ELR (cell line): ENCODE data around the gene FSIP1.

Experiments
- DNase-seq: peaks from one replicate; pipeline ENCODE4 v3.0.0-alpha.2; 2015; ENCODE audit warnings: low read depth

Gene FSIP1

DNA sequence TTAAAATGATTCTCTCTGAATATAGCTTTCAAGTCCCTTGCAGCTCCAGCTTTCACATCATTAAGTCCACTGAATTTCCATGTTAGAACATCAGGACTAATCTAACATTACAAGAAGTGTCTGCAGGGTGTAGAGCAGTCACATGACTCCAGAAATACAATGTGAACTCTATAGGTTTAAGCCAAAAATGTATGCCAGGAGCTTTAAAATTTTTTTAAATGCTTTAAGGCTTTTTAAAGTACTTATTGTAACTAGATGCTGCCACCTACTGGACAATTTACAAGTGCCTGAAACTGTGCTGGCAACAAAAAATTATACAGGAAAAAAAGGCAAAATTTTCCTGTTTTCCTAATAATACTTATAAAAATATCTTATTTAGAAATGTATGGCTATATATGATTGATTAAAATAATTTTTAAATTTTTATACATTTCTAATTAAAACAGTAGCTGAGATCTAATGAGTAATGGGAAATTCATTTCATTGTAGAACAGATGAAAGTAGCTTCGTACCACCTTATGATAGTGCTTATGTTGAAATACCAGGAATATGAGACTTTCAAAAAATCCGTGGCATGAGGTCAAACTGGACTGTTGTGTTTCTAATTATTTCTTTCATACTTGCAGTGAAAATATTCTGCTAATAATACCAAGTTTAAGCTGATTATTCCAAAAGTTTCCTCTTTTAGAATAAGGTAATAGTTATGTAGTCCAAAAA is 25.7 kb downstream of the FSIP1 start:
- DNase-seq: peak; percentile 83

DNA sequence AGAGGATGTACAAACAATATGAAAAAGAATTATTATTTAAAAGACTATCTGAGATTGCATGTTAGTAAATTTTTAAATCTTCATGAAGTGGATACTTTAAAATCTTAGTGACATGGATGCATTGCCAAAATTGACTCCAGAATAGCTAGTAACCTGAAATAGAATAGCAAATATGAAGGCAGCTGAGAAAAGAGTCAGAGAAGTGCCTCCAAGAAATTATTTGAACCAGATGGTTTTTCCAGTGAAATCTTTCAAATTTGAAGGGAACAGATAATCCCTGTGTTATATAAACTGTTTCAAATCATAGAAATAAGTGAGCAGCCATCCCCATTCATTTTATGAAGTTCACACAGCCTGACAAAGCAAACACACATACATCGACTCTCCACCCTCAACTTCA is 29.6 kb downstream of the FSIP1 start:
- DNase-seq: no peak

DNA sequence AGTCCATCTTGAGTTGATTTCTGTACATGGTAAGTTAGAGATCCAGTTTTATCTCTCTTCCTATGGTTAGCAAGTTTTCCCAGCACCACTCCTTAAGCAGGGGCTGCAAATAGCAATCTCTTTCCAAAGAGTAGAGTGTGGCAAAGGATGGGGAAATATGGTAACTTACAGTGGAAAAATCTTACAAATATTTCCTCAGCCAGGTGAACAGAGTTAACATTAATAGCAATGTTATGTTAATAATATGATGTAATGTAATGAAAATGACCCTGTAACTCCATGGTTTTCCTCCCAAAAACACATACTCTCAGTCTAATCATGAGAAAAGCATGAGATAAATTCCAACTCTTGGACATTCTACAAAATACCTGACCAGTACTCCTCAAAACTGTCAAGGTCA is 30.4 kb downstream of the FSIP1 start:
- DNase-seq: no peak

DNA sequence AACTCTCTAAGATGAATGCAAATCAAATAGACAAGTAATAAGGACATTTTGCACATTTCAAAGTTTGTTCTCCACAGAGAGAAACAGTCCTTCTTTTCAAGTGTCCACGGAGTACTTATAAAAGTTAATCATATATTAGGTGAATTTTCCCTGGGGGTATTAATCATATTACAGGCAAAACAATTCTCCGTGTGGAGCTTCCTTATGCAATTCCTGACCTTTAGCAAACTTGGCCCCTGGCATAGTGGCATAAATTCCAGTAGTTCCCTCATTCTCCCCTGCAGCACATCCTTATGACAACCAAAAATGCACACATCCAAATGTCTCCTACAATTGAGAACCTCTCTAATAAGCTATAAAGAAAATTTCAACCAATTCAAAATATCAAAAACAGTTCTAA is 34.4 kb downstream of the FSIP1 start:
- peak; percentile 25 for DNase-seq

DNA sequence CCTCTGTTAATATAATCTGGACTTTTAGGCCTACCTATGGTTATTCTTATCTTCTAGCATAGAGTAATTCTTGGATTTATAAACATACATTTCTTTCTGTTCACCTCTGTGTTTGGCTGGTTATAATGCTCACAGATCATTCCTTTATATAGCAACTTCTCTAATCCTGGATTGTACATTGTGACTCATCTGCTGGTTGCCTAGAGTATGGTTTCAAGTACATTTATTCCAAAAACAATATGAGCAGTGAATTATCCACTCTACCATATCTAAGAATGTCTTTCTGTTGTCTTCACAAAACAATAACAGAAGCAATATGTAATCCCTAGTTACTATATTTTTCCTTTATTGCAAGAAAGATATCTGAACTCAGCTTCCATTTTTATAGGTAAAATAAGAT is 35.3 kb downstream of the FSIP1 start:
- DNase-seq: peak; percentile 43

DNA sequence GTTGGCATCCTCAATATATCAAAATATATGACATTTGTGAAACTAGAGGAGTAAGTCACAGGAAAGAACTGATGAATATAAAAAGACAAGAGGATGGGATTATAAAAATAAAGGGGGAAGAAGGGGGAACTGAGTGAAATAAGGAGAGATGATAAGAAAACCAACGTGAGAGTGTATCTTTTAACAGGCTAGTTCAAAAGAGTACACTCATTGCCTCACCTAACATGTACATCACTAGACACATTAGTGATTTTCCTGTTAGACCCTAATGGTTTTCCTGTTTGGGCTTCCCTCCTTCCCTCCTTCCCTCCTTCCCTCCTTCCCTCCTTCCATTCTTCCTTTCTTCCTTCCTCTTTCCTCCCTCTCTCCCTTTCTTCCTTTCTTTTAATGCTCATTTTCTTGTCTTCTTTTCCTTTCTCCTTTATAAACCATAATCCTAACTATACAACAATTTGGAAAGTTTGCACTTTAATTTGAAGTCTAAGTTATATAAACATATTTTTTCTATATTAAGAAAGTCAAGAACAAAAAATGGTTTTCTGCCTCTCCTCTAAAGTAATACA is 35.8 kb downstream of the FSIP1 start:
- DNase-seq: no peak

DNA sequence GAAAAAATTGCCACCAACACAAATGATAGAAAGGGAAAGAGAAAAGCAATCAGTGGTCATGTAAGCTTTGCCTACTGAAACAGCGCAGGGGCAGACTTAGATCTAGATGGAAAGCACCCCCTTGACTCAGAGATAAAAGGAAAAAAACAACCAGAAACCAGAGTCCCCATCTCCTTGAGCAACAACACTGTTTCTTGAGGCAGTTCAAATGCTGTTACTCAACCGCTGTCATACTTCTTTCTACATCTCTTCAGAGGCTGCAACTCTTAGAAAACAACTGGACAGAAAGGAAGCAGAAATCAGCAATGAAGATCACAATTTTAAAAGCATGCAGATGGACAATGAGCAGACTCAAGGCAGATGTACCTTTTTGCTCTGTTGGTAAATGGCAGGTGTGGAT is 36.5 kb downstream of the FSIP1 start:
- DNase-seq: no peak

DNA sequence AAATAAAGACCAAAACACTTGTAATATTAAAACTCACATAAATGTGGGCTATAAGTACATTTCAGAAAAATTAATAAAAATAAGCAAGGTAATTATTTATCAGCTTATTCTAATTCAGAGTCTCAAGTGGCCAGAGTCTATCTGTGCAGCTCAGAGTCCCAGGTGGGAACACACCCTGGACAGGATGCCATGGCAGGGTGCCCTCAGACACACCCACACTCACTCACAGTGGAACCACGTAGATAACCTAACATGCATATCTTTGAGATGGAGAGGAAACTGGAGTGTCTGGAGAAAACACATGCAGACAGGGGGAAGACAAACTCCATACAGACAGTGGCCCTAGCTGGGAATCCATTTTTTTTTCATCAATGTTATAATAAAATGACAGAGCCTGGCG is 37.2 kb downstream of the FSIP1 start:
- DNase-seq: no peak

DNA sequence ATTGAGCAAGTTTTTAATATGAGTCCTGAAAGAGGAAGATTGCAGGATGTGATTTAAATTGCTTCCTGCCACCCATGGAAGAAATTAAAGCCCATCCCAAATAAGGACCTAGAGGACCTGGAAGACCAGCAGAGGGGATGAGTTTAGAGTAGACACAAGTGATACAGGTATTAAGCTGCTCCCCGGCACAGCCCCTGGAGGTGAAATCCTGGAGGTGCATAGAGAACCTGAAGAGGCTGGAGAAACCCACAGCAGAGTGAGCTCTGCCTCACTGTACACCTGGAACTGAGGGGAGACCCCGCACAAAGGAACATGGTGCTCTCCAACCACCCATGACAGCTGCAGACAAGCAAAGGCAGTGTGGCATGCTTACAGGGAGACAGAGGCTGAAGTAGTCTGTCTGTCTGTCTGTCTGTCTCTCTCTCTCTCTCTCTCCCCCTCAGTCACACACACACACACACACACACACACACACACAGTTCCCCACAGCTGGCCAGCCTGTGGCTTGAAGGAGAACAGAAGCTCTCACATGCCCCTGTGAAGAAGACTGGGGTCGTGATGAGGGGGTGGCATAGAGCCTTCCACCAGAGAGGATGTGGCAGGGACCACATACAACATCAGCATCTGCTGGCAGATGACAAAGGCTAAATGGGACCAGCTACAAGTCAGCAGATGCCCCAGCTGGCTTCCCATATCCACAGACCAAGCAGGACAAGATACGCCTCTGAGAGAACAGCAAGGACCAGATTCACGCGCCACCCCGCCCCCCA is 38.1 kb downstream of the FSIP1 start:
- DNase-seq: no peak

DNA sequence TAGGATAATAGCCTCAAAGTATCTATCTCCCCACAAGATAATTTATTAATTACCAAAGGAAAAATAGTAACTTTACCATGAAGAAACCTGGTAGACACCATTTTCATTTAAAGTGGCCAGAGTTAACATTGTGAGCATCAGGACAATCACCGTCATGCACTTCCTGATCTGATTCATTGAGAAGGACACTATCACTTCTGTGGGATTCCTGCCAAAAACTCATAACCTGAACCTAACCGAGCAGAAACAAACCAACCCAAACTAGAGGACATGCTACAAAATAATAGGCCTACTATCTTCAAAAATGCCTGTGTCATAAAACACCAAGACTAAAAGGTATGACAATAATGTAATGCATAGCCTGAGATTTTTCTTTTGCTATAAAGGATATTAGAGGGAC is 39.0 kb downstream of the FSIP1 start:
- DNase-seq: peak; percentile 20

DNA sequence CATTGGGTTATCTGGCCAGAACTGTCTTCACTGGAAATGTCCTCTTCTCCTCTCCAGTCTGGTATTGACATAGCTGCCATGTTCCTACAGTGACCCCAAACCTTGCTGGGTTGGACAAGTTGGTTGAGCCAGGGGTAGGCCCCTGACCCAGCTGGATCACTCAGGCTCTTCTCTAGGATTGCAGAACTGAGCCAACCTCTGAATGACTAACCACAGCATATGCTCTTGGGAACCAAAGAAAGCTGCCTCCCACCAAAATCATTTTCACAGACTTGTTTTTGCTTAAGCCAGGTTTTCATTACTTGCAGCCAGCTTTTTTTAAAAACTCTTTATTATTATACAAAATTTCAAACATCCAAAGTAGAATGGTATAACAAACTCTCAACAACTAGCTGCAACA is 41.4 kb downstream of the FSIP1 start:
- no peak for DNase-seq

DNA sequence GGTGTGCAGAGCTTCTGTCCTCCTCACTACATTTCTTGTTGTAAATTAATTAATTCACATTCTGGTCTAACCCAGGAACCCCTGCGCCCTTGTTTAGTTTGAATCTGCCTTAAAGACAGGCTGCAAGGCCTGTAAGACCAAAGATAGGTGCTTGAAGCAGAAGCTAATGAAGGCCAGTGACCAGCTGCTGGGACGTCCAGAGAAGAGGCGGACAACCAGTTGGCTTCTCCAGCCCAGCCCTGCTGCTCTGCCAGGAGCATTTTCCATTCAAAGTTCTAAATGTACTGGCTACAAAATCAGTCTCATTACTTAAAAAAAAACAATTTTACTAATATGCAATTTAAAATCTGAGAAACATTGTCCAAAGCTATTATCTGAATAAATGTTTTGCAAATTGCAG is 43.6 kb downstream of the FSIP1 start:
- DNase-seq: no peak

DNA sequence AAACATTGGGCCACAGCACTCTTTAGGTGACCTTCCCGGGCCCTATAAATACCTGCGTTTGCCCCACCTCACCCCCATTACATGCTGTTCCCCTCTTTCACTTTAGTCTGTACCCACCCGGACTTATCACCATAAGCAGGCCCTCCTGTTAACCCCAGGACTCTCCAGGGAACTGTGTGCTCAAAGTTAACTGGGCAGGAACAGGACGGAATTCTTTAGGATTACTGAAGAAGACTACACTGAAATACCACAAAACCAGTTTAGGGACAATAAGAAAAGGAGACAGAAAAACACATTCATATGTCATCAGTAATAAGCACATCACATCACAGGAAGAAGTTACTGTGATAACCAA is 45.5 kb downstream of the FSIP1 start:
- DNase-seq: no peak

DNA sequence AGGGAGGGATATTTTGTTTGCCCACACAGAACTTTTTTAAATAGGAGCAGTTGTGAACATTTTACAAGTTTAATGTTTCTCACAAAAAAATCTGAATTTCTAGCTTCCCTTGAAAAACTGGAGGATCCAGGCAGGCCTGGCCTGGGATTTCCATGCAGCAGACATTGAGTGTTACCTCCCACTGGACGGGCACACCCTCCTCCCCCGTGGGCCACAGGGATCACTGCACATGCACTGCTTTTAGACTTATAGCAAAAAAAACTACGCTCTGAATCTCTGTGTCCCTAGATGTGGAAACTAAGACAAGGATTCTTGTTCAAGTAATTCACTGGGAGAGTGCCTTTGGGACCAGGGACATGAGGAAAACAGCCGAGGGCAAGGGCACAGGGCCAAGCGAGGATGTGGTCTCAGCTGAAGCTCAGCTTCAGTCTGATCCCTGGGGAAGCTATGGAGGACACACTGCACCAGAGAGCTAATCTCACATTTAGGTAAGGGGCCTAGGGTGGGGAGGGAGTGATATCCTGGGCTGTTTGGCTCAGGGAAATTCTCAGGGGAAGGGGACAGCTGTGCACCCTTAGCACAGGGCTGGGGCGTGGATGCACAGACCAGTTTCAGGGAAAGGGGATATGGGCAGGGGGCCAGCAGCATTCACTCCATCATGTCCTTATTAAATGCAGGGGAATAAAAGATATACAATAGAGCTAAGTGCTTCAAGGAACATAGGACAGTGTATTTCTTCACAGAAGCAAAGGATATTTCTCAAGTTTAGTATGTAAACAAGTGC is 46.0 kb downstream of the FSIP1 start:
- no peak for DNase-seq

DNA sequence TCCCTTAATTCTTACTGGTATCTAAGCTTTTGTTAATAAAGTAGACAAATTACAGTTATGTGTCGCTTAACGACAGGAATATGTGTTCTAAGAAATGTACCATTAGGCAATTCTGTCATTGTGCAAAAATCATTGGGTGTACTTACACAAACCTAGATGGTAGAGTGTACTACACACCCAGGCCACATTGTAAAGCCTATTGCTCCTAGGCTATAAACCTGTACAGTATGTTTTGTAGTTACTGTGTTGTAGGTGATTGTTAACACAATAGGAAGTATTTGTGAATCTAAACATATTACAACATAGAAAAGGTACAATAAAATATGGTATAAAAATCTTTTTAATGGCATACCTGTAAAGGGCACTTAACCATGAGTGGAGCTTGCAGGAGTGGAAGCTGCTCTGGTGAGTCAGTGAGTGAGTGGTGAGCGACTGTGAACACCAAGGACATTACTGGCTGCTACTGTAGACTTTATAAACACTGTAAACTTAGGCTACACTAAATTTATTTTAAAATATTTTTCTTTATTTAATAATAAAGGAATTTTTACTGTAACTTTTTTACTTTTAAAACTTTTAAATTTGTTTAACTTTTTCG is 47.4 kb downstream of the FSIP1 start:
- peak; percentile 45 for DNase-seq

DNA sequence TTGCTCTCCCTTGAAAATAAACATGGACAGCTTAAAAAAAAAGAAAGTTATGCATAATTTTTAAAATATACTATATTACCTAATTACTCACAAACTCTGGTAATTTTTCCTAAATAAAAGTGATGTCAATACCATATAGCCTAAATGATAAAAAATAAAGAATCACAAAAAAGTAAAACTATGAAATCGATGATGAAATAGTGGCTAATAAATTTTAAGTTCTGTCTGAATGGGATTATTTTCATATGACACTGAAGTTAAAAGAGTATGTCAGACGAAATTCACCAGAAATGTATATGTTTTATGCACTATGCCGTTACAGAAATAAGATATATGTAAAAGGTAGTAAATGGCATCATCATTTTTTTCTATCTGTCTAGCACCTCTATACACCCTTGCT is 51.4 kb downstream of the FSIP1 start:
- DNase-seq: no peak

DNA sequence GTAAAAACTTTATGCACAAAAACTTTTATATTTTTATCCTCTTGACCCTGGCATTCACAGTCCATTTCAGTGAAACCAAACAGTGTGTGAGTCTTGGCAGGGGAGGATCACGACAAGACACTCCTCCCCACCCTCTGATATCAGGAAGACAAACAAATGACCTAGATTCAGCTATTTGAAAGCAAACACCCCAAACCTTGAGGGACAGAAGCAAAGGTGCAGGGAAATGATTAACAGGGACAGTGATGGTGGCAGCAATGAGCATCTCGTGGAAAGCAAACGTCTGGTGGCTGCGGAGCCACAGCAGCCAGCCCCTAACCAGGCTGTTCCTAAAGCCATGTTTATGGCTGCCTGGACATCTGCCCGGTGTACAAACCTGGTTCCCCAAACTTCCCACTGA is 52.1 kb downstream of the FSIP1 start:
- DNase-seq: no peak

DNA sequence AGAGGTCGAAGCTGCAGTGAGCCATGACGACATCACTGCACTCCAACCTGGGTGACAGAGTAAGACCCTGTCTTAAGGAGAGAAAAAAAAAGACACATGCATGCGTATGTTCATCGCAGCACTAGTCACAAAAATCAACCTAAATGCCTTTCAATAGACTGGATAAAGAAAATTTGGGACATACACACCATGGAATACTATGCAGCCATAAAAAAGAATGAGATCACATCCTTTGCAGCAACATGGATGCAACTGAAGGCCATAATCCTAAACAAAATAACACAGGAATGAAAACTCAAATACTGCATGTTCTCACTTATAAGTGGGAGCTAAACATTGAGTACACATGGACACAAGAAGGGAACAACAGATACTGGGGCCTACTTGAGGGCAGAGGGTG is 53.1 kb downstream of the FSIP1 start:
- no peak for DNase-seq

DNA sequence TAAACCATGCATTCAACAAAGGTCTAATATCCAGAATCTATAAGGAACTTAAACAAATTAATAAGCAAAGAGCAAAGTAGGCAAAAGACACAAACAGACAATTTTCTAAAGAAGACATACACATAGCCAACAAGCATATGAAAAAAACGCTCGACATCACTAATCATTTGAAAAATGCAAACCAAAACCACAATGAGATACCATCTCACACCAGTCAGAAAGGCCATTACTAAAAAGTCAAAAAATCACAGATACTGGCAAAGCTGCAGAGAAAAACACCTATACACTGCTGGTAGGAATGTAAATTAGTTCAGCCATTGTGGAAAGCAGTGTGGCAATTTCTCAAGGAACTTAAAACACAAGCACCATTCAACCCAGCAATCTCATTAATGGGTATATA is 53.8 kb downstream of the FSIP1 start:
- DNase-seq: peak; percentile 46

DNA sequence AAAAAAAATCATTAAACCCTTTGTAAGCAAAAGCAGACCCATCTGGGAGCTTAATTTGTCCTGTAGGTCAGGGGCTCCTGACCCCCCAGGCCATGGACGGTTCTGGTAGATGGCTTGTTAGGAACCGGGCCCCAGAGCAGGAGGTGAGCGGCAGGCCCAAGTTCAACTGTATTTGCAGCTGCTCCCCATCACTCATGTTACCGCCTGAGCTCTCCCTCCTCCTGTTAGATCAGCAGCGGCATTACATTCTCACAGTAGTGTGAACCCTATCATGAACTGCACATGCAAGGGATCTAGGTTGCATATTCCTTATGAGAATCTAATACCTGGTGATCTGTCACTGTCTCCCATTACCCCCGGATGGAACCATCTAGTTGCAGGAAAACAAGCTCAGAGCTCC is 60.7 kb downstream of the FSIP1 start:
- DNase-seq: no peak

DNA sequence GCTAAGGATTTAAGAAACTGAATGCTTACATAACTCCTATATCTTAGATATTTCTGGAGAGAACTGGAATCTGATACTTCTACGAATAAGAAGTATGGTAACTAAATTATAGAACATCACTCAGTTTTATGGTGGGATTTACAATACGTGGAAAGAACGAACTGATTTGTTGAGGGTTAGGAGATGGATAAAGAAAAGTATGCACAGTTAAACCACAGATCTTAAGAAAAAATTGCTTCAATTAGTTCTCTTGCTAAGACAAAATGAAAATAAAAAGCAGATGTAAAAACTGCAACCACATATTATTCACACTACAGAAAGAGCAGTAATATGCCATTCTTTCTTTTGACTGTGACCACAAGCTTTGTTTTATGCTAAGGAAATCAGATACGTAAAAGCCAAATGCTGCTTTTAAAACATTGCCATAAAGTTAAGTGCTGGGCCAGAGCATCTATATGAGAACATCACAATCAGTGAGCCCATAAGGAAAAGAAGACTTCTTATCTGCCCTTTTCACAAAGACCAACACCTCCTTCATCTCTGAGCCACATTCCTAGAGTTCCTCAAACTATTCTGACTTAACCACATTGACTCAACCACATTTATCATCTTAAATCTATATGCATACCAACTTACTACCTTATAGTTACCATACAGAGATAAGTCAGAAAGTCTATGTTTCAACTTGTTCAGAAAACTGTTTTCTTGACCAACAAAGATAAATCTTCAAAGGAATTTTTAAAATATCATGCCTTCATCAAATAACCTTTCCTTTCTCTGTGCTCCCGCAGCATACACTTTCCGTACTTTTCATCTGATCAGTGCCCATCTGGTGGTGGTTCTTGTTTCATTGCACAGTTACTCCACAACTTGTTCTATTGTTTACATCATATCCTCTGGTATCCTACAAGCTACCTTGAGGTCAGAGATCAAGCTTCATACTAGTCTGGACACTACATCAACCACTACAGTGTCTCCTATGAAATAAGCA is 61.7 kb downstream of the FSIP1 start:
- peak; percentile 82 for DNase-seq
